Astrocyte of the spinal cord (primary cell): ENCODE measurements around the gene FAM83D.
A peak's percentile ranks its signal among the peaks of the same experiment; 100 is the strongest.

Experiments used
- DNase-seq: peaks from one replicate; pipeline ENCODE4 v3.0.0; 2011; ENCODE audit warnings: low read depth, low spot score
- H3K4me3 ChIP-seq: 2 replicates; pipeline ENCODE4 v1.5.1; 2011; ENCODE audit warnings: low read depth, mild to moderate bottlenecking, low read length, moderate library complexity
- CTCF ChIP-seq: IDR thresholded peaks from 2 replicates; pipeline ENCODE4 v1.5.1; 2012; ENCODE audit warnings: low read depth, mild to moderate bottlenecking, low read length, inconsistent platforms
- in situ Hi-C: cut with HindIII; loops from 2 replicates; pipeline ENCODE4 v1.10.0; 2017; ENCODE audit warnings: low sequenced_read_pairs

The FAM83D gene

GRCh38 chr20:38926142-38926933 lies at the start of gene FAM83D:
Gene FAM83D (plus strand): TSS chr20:38926417. CDS start chr20:38926443, 26 bp downstream.
- peak; percentile 99 for DNase-seq
- in situ Hi-C loops: no loop called here
- no peak for TF ChIP-seq CTCF
- H3K4me3 ChIP-seq: peak within 1 kb of the TSS; percentile 69

- TF ChIP-seq CTCF: no peak
- H3K4me3 ChIP-seq: no peak overlapping the region
- in situ Hi-C loops: no loop called here
- no peak for DNase-seq
These were observed 48.7 kb upstream of the FAM83D start for GRCh38 chr20:38877483-38877882.

GRCh38 chr20:38878866-38879265 lies 47.4 kb upstream of the FAM83D start:
- TF ChIP-seq CTCF: no peak
- peak; percentile 25 for DNase-seq

GRCh38 chr20:38880952-38881735 lies 45.1 kb upstream of the FAM83D start:
- TF ChIP-seq CTCF: no peak
- in situ Hi-C loops: no loop called here
- no peak overlapping the region for H3K4me3 ChIP-seq
- no peak for DNase-seq

More at GRCh38 chr20:38878866-38879265, 47.4 kb upstream of the FAM83D start:
- in situ Hi-C loops: no loop called here
- H3K4me3 ChIP-seq: no peak overlapping the region

- TF ChIP-seq CTCF: no peak
- in situ Hi-C loops: no loop called here
- DNase-seq: no peak
- H3K4me3 ChIP-seq: no peak overlapping the region
These were observed 44.3 kb upstream of the FAM83D start for GRCh38 chr20:38881806-38882440.

- no peak for TF ChIP-seq CTCF
- in situ Hi-C loops: no loop called here
- H3K4me3 ChIP-seq: no peak overlapping the region
- DNase-seq: no peak
These were observed 43.6 kb upstream of the FAM83D start for GRCh38 chr20:38882600-38882999.
